ENCODE results near the gene FBP2.

The FBP2 gene

DNA sequence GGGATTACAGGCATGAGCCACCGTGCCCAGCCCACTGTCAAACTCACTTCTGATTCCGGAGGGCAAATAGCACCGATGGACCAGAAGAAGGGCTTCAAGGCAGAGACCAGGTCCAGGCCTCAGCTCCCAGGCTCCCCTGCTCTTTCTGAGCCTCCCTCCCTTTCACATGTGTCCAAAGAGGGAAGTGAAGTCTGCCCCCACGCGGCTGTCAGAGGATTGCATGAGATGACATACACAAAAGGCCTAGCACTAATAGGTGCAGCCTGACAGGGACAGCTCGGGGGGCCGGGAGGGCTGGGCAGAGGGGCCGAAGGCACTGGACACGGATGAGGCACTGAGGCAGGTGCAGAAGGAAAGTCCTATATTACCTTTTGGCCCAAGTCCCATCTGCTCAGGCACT lies 29.6 kb upstream of the FBP2 start:
- peak in 1 of 2 experiments; percentile 76 for DNase-seq (ENCODE audit: low read depth in 1 of 2, low spot score in 1 of 2)
- H3K4me3 ChIP-seq (replicated peaks; ENCODE audit: insufficient read depth, low read length): no peak overlapping the region
- H3K27me3 ChIP-seq (ENCODE audit: insufficient read depth, poor library complexity, severe bottlenecking): no peaks in the 10 kb centered on the region
- no peak overlapping the region for H3K27ac ChIP-seq (replicated peaks)
- TF ChIP-seq GABPA (IDR thresholded peaks at IDR 0.05; ENCODE audit: low read depth): no peak
- TF ChIP-seq, protein P1, sequence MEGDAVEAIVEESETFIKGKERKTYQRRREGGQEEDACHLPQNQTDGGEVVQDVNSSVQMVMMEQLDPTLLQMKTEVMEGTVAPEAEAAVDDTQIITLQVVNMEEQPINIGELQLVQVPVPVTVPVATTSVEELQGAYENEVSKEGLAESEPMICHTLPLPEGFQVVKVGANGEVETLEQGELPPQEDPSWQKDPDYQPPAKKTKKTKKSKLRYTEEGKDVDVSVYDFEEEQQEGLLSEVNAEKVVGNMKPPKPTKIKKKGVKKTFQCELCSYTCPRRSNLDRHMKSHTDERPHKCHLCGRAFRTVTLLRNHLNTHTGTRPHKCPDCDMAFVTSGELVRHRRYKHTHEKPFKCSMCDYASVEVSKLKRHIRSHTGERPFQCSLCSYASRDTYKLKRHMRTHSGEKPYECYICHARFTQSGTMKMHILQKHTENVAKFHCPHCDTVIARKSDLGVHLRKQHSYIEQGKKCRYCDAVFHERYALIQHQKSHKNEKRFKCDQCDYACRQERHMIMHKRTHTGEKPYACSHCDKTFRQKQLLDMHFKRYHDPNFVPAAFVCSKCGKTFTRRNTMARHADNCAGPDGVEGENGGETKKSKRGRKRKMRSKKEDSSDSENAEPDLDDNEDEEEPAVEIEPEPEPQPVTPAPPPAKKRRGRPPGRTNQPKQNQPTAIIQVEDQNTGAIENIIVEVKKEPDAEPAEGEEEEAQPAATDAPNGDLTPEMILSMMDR (IDR thresholded peaks at IDR 0.05; ENCODE audit: insufficient read depth, low read length): peak; percentile 44
- TF ChIP-seq, protein P2, sequence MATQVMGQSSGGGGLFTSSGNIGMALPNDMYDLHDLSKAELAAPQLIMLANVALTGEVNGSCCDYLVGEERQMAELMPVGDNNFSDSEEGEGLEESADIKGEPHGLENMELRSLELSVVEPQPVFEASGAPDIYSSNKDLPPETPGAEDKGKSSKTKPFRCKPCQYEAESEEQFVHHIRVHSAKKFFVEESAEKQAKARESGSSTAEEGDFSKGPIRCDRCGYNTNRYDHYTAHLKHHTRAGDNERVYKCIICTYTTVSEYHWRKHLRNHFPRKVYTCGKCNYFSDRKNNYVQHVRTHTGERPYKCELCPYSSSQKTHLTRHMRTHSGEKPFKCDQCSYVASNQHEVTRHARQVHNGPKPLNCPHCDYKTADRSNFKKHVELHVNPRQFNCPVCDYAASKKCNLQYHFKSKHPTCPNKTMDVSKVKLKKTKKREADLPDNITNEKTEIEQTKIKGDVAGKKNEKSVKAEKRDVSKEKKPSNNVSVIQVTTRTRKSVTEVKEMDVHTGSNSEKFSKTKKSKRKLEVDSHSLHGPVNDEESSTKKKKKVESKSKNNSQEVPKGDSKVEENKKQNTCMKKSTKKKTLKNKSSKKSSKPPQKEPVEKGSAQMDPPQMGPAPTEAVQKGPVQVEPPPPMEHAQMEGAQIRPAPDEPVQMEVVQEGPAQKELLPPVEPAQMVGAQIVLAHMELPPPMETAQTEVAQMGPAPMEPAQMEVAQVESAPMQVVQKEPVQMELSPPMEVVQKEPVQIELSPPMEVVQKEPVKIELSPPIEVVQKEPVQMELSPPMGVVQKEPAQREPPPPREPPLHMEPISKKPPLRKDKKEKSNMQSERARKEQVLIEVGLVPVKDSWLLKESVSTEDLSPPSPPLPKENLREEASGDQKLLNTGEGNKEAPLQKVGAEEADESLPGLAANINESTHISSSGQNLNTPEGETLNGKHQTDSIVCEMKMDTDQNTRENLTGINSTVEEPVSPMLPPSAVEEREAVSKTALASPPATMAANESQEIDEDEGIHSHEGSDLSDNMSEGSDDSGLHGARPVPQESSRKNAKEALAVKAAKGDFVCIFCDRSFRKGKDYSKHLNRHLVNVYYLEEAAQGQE (IDR thresholded peaks at IDR 0.05; ENCODE audit: insufficient replicate concordance, low read depth): no peak
- peak; percentile 84 for TF ChIP-seq SPI1 (IDR thresholded peaks at IDR 0.05; ENCODE audit: borderline replicate concordance, low read depth)

DNA sequence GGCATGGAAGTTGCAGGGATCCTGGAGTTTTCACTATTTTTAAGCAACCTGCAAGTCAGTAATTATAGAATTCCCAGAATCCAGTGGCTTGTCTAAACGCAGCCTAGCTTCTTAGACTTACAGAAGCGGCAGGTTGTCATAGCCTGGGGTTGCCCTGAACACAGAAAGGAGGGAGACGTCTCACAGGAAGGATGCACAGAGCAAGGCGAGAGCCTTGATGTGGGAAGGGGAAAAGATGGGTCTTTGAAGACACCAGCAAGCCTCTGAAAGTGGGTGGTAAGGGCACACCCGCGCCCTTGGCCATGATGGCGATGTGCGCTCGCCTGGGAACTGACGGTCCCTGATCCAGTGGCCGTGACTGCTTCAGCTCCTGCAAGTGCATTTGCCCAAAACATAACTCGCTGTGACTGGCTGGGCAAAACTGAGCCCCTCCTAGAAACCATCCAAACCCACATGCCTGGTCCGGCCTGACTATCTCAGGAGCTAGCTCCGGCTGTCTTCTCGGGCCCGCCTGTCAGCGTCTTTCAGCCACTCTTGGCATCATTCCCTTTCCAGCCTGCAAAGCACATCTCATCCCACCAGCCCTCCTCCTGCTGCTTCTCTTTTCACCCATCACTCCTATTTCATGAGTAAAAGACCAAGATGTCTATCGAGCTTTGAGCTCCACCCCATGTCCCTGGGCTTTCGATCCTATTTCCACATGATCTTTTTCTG lies 28.6 kb upstream of the FBP2 start:
- DNase-seq (ENCODE audit: low read depth in 1 of 2, low spot score in 1 of 2): no peak
- no peak overlapping the region for H3K4me3 ChIP-seq (replicated peaks; ENCODE audit: insufficient read depth, low read length)
- no peaks in the 10 kb centered on the region for H3K27me3 ChIP-seq (ENCODE audit: insufficient read depth, poor library complexity, severe bottlenecking)
- H3K27ac ChIP-seq (replicated peaks): no peak overlapping the region
- TF ChIP-seq POLR2AphosphoS5 (IDR thresholded peaks at IDR 0.05; ENCODE audit: low read depth) (no peak), SPI1 (IDR thresholded peaks at IDR 0.05; ENCODE audit: borderline replicate concordance, low read depth) (no peak), GABPA (IDR thresholded peaks at IDR 0.05; ENCODE audit: low read depth) (no peak)
- TF ChIP-seq, protein P2 (IDR thresholded peaks at IDR 0.05; ENCODE audit: insufficient replicate concordance, low read depth): no peak
- TF ChIP-seq, protein P1 (IDR thresholded peaks at IDR 0.05; ENCODE audit: insufficient read depth, low read length): no peak

GRCh38 chr9:94619026-94619425 lies 25.4 kb upstream of the FBP2 start:
- no peak for DNase-seq (ENCODE audit: low read depth in 1 of 2, low spot score in 1 of 2)
- no peak overlapping the region for H3K4me3 ChIP-seq (replicated peaks; ENCODE audit: insufficient read depth, low read length)
- H3K27ac ChIP-seq (replicated peaks): no peak overlapping the region
- no peak for TF ChIP-seq SPI1 (IDR thresholded peaks at IDR 0.05; ENCODE audit: borderline replicate concordance, low read depth)
- TF ChIP-seq, protein P2 (IDR thresholded peaks at IDR 0.05; ENCODE audit: insufficient replicate concordance, low read depth): no peak
- TF ChIP-seq, protein P1 (IDR thresholded peaks at IDR 0.05; ENCODE audit: insufficient read depth, low read length): no peak
- no peak for TF ChIP-seq POLR2AphosphoS5 (IDR thresholded peaks at IDR 0.05; ENCODE audit: low read depth)
- TF ChIP-seq GABPA (IDR thresholded peaks at IDR 0.05; ENCODE audit: low read depth): no peak
- H3K27me3 ChIP-seq (ENCODE audit: insufficient read depth, poor library complexity, severe bottlenecking): no peaks in the 10 kb centered on the region
